ENCODE data around the gene TBXA2R. TPM values are rescaled to one million over a fixed set of nuclear protein-coding genes. Genes with fewer than 3 reads are reported as not detected.

TBXA2R gene
- total and polyA plus RNA-seq, 2 of the 4 experiments (the other 2 are of a cell fraction) = 0.36 to 2.3 TPM

DNA sequence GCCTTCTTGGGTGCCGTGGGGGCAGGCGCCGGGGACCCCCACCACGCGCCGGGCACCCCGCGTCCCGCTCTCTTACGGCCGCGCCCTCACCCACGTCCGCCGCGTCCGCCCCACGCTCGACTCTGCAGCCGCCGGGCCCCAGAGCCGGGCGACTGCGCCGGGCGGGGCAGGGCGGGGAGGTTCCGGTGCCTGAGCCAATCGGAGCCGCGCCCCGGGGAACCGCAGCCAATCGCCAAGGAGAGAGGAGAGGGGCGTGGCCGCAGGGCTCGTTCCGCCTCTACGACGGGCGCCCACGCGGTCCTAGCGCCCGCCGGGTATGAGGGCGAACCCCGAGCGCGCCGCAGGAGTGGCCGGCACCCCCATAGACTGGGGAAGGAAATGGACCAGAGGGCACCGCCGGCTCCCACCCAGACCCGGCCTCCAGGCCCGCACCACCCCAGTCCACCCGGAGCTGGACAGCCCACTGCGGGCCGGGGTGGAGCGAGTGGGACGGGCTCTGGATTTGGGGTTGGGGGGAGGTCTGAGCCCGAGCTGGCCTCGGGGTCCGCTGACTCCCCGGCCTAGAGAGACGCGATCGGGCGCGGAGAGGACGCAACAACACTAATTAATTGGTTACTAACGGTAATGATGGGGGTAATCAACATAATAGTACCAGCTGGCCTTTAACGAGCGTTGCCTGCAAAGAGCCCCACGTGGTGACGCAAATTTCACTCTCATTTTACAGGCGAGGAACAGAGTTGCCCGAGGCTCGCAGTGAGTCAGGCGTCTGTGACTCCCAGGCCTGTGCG, 49.0 kb downstream of the TBXA2R start, which contains the start of gene MFSD12 (continued):
- TF ChIP-seq CEBPB (IDR thresholded peaks at IDR 0.05; ENCODE audit: low read depth, low read length) = peak; percentile 67
- TF ChIP-seq POLR2A (IDR thresholded peaks at IDR 0.05; ENCODE audit: low read depth, low read length) = peak; percentile 88
- no peak for TF ChIP-seq NFE2L2 (IDR thresholded peaks at IDR 0.05; ENCODE audit: low read depth, low read length)

DNA sequence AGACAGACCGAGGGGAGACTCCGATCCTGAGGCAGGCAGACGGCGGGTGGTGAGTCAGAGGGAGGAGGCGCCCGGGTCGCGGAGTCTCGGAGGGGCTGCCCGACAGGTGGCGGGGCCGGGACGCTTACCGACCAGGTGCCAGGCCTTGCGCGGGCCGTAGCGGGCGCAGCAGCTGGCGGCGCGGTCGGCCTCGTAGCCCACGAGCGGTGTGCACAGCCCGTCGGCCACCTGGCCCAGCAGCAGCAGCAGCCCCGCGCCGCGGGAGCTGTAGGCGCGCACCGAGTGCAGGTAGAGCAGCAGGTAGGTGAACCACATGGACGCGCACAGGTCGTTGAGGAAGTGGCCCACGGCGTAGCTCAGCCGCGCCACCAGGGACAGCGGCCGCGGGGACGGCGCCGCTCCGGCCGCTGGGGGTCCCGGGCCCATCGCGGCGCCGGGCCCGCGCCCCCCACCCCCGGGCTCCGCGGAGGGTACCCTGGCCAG, 49.7 kb downstream of the TBXA2R start:
- peak overlapping the region; percentile 74 for H2AK5ac ChIP-seq (ENCODE audit: low read depth, low read length)
- H3K4me3 ChIP-seq (ENCODE audit: insufficient read depth, low read depth, low read length) = peak overlapping the region; percentile 95
- WGBS, 2 experiments (ENCODE audit: extremely low coverage in 2 of 2, insufficient read length in 1 of 2) = 0% methylated on average over 23 of the region's 60 CpGs; no CpG with 5 or more reads in 1 of the 2 experiments
- no TSS peak for BruUV-seq (replicated peaks)
- H3K14ac ChIP-seq (replicated peaks; ENCODE audit: low read depth, low read length) = peak overlapping the region; percentile 89
- intact Hi-C loops (cut with micrococcal nuclease) = no loop called here
- no peaks in the 10 kb centered on the region for H3K9me3 ChIP-seq (ENCODE audit: control insufficient read depth, insufficient read depth, low read length)
- in situ Hi-C loops (cut with MboI; ENCODE audit: low sequenced_read_pairs) = no loop called here
- dilution Hi-C loops (cut with HindIII; ENCODE audit: low sequenced_read_pairs, unreplicated experiment) = no loop called here
- peak overlapping the region; percentile 84 for H3K4me2 ChIP-seq (ENCODE audit: low read depth, low read length)
- peak; percentile 21 for ATAC-seq (ENCODE audit: low read depth)
- H2BK120ac ChIP-seq (ENCODE audit: low read depth, low read length) = no peak overlapping the region
- no peak overlapping the region for H2BK15ac ChIP-seq (ENCODE audit: low read depth, low read length)
- H2AK9ac ChIP-seq (replicated peaks; ENCODE audit: low read depth, low read length, poor library complexity) = peak overlapping the region; percentile 99
- H3K9me1 ChIP-seq (ENCODE audit: insufficient read depth, low read length) = 0 out of 2 replicates have a peak, but pooled peaks cover 4% of the 10 kb centered on the region
- no peaks in the 10 kb centered on the region for H3K27me3 ChIP-seq (ENCODE audit: control insufficient read depth, insufficient read depth, low read length)
- peaks cover 29 to 46% of the 10 kb centered on the region in 2 experiments for H3K79me1 ChIP-seq (ENCODE audit: low read depth in 1 of 2, low read length in 2 of 2)
- peak overlapping the region; percentile 60; the same call in 1 of the 2 replicates for H3K27ac ChIP-seq (ENCODE audit: insufficient read depth, low read length)
- peak overlapping the region; percentile 75 for H2AFZ ChIP-seq (replicated peaks; ENCODE audit: low read length, poor library complexity)
- peak overlapping the region in 1 of 2 experiments; percentile 62; a peak in 1 of 4 replicates for H4K8ac ChIP-seq (ENCODE audit: low read depth in 2 of 2, low read length in 2 of 2)
- no peak overlapping the region for H3K18ac ChIP-seq (ENCODE audit: low read depth, low read length)
- H3K4ac ChIP-seq (ENCODE audit: low read depth, low read length) = peak overlapping the region; percentile 83
- DNase-seq = peak; percentile 35
- POLR2A ChIA-PET (ENCODE audit: unreplicated experiment) = no interaction called here
- H4K91ac ChIP-seq (ENCODE audit: insufficient read depth, low read depth, low read length) = no peak overlapping the region
- TF ChIP-seq POLR2A (IDR thresholded peaks at IDR 0.05; ENCODE audit: low read depth, low read length) (no peak), FOS (IDR thresholded peaks at IDR 0.05; ENCODE audit: low read depth, low read length) (0 out of 2 replicates have a peak, but pooled peaks have one; percentile 36)
- no peaks in the 10 kb centered on the region for H3K36me3 ChIP-seq (ENCODE audit: control insufficient read depth, insufficient read depth, low read length)
- H3K23ac ChIP-seq (ENCODE audit: low read depth, low read length) = peak overlapping the region; percentile 96
- H3K9ac ChIP-seq (ENCODE audit: low read depth, low read length) = peak overlapping the region; percentile 84
- H2BK20ac ChIP-seq (ENCODE audit: low read depth, low read length) = no peak overlapping the region
- no peak overlapping the region for H4K5ac ChIP-seq (ENCODE audit: low read depth, low read length)
- CTCF ChIA-PET = no interaction called here
- peaks cover 24% of the 10 kb centered on the region for H4K20me1 ChIP-seq (ENCODE audit: insufficient read depth, low read length)
- H3K4me1 ChIP-seq (ENCODE audit: control insufficient read depth, insufficient read depth, low read length) = peaks cover 16% of the 10 kb centered on the region
- no peak overlapping the region; the same call in 1 of the 2 replicates for H3K56ac ChIP-seq (ENCODE audit: extremely low read depth, insufficient read depth, low read length)
- H2BK5ac ChIP-seq (ENCODE audit: low read depth, low read length, poor library complexity, severe bottlenecking) = peak overlapping the region; percentile 25
